WTC11 (cell line): ENCODE measurements around the gene NR2C2AP. TPM values are rescaled to one million over a fixed set of nuclear protein-coding genes. Genes with fewer than 3 reads are reported as not detected.

Experiments
- ATAC-seq: fragments of 200-7000 bp; cut with Tn5 transposase; 2 replicates; pipeline ENCODE4 v1.10.0; 2021; ENCODE audit warnings: mild to moderate bottlenecking, moderate library complexity
- CTCF ChIA-PET: fragments of 300-600 bp; sonication (Branson Sonifier 250); formaldehyde crosslinking; loops from one replicate; lab custom pipeline; 2021; ENCODE audit warnings: antibody characterized with exemption; lab: Charles Lee
- POLR2A ChIA-PET: fragments of 350-600 bp; sonication (Branson Sonifier 250); formaldehyde crosslinking; loops from one replicate; lab custom pipeline; 2021; ENCODE audit warnings: antibody characterized with exemption; lab: Charles Lee
- DNase-seq: peaks from one replicate; pipeline ENCODE4 v3.0.0; 2021; ENCODE audit warnings: low spot score
- H3K27ac Mint-ChIP-seq: 2 replicates; pipeline ENCODE4 v1.8.0; 2021; ENCODE audit warnings: mixed read lengths
- H3K27me3 Mint-ChIP-seq: 2 replicates; pipeline ENCODE4 v1.8.0; 2021; ENCODE audit warnings: low read depth, mild to moderate bottlenecking, moderate library complexity, mixed read lengths
- H3K36me3 Mint-ChIP-seq: 2 replicates; pipeline ENCODE4 v1.8.0; 2021; ENCODE audit warnings: mixed read lengths
- H3K4me1 Mint-ChIP-seq: 2 replicates; pipeline ENCODE4 v1.8.0; 2022; ENCODE audit warnings: mixed read lengths
- H3K4me3 Mint-ChIP-seq: 2 replicates; pipeline ENCODE4 v1.8.0; 2021; ENCODE audit warnings: mild to moderate bottlenecking, moderate library complexity, mixed read lengths
- H3K9me3 Mint-ChIP-seq: 2 replicates; pipeline ENCODE4 v1.8.0; 2021; ENCODE audit warnings: mixed read lengths
- AFF4 ChIP-seq: sonication (generic); formaldehyde crosslinking; IDR thresholded peaks from 2 replicates; pipeline ENCODE4 v1.8.1; 2023; ENCODE audit warnings: mild to moderate bottlenecking, missing genetic modification reagents, borderline replicate concordance
- ATF1 ChIP-seq: sonication (generic); formaldehyde crosslinking; IDR thresholded peaks from 2 replicates; pipeline ENCODE4 v1.8.1; 2023; ENCODE audit warnings: mild to moderate bottlenecking, moderate library complexity, missing genetic modification reagents
- CREB1 ChIP-seq: sonication (generic); formaldehyde crosslinking; IDR thresholded peaks from 2 replicates; pipeline ENCODE4 v1.8.0; 2023; ENCODE audit warnings: mild to moderate bottlenecking, missing genetic modification reagents
- CREM ChIP-seq: sonication (generic); formaldehyde crosslinking; IDR thresholded peaks from 2 replicates; pipeline ENCODE4 v1.8.1; 2022; ENCODE audit warnings: mild to moderate bottlenecking, missing genetic modification reagents, moderate library complexity
- ESRRA ChIP-seq: sonication (generic); formaldehyde crosslinking; IDR thresholded peaks from 2 replicates; pipeline ENCODE4 v1.8.1; 2022; ENCODE audit warnings: mild to moderate bottlenecking, missing genetic modification reagents, borderline replicate concordance
- FOXP1 ChIP-seq: sonication (generic); formaldehyde crosslinking; IDR thresholded peaks from 2 replicates; pipeline ENCODE4 v1.8.0; 2022; ENCODE audit warnings: missing genetic modification reagents, mild to moderate bottlenecking, moderate library complexity, borderline replicate concordance
- JAZF1 ChIP-seq: fragments of 250-450 bp; sonication (Bioruptor Pico); IDR thresholded peaks from 2 replicates; pipeline ENCODE4 v1.9.0; 2021; ENCODE audit warnings: moderate library complexity, mild to moderate bottlenecking, inconsistent platforms
- JUN ChIP-seq: sonication (generic); formaldehyde crosslinking; IDR thresholded peaks from 2 replicates; pipeline ENCODE4 v1.8.0; 2023; ENCODE audit warnings: mild to moderate bottlenecking, missing genetic modification reagents
- NFYB ChIP-seq: sonication (generic); formaldehyde crosslinking; conservative IDR thresholded peaks from 2 replicates; pipeline ENCODE4 v1.8.0; 2022; ENCODE audit warnings: low read depth, missing genetic modification reagents
- NR1H2 ChIP-seq: sonication (generic); formaldehyde crosslinking; IDR thresholded peaks from 2 replicates; pipeline ENCODE4 v1.9.0; 2021; ENCODE audit warnings: mild to moderate bottlenecking, moderate library complexity, missing genetic modification reagents
- PRRX2 ChIP-seq: fragments of 250-450 bp; sonication (Bioruptor Pico); IDR thresholded peaks from 2 replicates; pipeline ENCODE4 v1.8.0; 2021; ENCODE audit warnings: mild to moderate bottlenecking
- RELA ChIP-seq: sonication (generic); formaldehyde crosslinking; IDR thresholded peaks from 2 replicates; pipeline ENCODE4 v1.8.1; 2022; ENCODE audit warnings: missing genetic modification reagents, mild to moderate bottlenecking, borderline replicate concordance
- RORB ChIP-seq: fragments of 250-450 bp; sonication (Bioruptor Pico); IDR thresholded peaks from 2 replicates; pipeline ENCODE4 v1.9.0; 2021; ENCODE audit warnings: mild to moderate bottlenecking
- TEAD4 ChIP-seq: sonication (generic); formaldehyde crosslinking; IDR thresholded peaks from 2 replicates; pipeline ENCODE4 v1.8.0; 2022; ENCODE audit warnings: mild to moderate bottlenecking, missing genetic modification reagents
- ZNF416 ChIP-seq: fragments of 250-450 bp; sonication (Bioruptor Pico); IDR thresholded peaks from 2 replicates; pipeline ENCODE4 v1.9.0; 2021; ENCODE audit warnings: mild to moderate bottlenecking, inconsistent platforms
- total RNA-seq: library from RNA; stranded (reverse); gene quantifications from 3 replicates; pipeline ENCODE4 v1.2.3, GENCODE V29; 2021
- TF ChIP-seq, protein P1 (sequence below): sonication (generic); formaldehyde crosslinking; IDR thresholded peaks from 2 replicates; pipeline ENCODE4 v1.8.0; 2023; ENCODE audit warnings: missing genetic modification reagents, mild to moderate bottlenecking, borderline replicate concordance

Gene NR2C2AP
- total RNA-seq, 1 experiment from 2014 or later: 24.9 TPM

DNA sequence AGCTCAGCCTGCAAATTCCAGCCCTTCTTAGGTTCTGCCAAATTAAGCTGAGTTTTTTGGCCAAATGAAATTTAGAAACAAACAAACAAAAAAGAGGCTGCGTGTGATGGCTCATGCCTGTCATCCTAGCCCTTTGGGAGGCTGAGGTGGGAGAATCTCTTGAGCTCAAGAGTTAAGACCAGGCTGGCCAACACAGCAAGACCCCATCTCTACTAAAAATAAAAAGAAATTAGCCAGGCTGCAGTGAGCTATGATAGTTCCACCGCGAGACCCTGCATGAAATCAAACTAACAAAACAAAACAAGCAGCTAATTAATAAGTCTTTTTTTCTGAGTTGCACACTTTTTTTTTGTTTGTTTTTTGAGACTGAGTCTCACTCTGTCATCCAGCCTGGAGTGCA, 26.5 kb upstream of the NR2C2AP start:
- DNase-seq (no peak), ATAC-seq (no peak)
- TF ChIP-seq PRRX2 (CRISPR knock-in tag) (no peak), RORB (CRISPR knock-in tag) (no peak), NR1H2 (no peak), ATF1 (CRISPR knock-in tag) (no peak), ESRRA (no peak), AFF4 (no peak), JUN (CRISPR knock-in tag) (no peak)
- TF ChIP-seq, protein P1, sequence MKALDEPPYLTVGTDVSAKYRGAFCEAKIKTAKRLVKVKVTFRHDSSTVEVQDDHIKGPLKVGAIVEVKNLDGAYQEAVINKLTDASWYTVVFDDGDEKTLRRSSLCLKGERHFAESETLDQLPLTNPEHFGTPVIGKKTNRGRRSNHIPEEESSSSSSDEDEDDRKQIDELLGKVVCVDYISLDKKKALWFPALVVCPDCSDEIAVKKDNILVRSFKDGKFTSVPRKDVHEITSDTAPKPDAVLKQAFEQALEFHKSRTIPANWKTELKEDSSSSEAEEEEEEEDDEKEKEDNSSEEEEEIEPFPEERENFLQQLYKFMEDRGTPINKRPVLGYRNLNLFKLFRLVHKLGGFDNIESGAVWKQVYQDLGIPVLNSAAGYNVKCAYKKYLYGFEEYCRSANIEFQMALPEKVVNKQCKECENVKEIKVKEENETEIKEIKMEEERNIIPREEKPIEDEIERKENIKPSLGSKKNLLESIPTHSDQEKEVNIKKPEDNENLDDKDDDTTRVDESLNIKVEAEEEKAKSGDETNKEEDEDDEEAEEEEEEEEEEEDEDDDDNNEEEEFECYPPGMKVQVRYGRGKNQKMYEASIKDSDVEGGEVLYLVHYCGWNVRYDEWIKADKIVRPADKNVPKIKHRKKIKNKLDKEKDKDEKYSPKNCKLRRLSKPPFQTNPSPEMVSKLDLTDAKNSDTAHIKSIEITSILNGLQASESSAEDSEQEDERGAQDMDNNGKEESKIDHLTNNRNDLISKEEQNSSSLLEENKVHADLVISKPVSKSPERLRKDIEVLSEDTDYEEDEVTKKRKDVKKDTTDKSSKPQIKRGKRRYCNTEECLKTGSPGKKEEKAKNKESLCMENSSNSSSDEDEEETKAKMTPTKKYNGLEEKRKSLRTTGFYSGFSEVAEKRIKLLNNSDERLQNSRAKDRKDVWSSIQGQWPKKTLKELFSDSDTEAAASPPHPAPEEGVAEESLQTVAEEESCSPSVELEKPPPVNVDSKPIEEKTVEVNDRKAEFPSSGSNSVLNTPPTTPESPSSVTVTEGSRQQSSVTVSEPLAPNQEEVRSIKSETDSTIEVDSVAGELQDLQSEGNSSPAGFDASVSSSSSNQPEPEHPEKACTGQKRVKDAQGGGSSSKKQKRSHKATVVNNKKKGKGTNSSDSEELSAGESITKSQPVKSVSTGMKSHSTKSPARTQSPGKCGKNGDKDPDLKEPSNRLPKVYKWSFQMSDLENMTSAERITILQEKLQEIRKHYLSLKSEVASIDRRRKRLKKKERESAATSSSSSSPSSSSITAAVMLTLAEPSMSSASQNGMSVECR (CRISPR knock-in tag): no peak
- ChIA-PET CTCF (interaction anchor here (0.8 to 1.0 kb wide), 3 partner anchors 44 to 113 kb away, joined by 3 to 4 read pairs (median 4); no protein-coding TSS in a partner anchor), POLR2A (no interaction called here)
- Mint-ChIP-seq H3K9me3 (peaks cover 14% of the 10 kb centered on the region), H3K4me1 (peaks cover 2% of the 10 kb centered on the region), H3K36me3 (no peaks in the 10 kb centered on the region), H3K27ac (no peak overlapping the region), H3K4me3 (no peak overlapping the region), H3K27me3 (peaks cover 49% of the 10 kb centered on the region)

DNA sequence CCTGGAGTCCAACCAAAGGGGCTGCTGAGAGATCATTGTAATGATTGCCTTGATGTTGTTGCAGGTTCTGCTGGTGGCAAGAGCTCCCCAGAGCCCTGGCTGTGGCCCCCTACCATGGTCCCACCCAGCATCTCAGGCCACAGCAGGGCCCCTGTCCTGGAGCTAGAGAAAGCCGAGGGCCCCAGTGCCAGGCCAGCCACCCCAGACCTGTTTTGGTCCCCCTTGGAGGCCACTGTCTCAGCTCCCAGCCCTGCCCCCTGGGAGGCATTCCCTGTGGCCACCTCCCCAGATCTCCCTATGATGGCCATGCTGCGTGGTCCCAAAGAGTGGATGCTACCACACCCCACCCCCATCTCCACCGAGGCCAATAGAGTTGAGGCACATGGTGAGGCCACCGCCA, 24.0 kb upstream of the NR2C2AP start:
- ATAC-seq (no peak), DNase-seq (no peak)
- no peaks in the 10 kb centered on the region for H3K9me3 Mint-ChIP-seq
- no peak overlapping the region for H3K4me3 Mint-ChIP-seq
- H3K27ac Mint-ChIP-seq: no peak overlapping the region
- H3K27me3 Mint-ChIP-seq: peaks cover 57% of the 10 kb centered on the region
- TF ChIP-seq RELA (CRISPR knock-in tag): no peak
- TF ChIP-seq NFYB: 0 out of 2 replicates have a peak, but pooled peaks have one; percentile 7
- no peaks in the 10 kb centered on the region for H3K36me3 Mint-ChIP-seq
- H3K4me1 Mint-ChIP-seq: peaks cover 2% of the 10 kb centered on the region
- POLR2A ChIA-PET: no interaction called here
- CTCF ChIA-PET: interaction anchor here (0.9 kb wide), 1 partner anchor 11 kb away, joined by 3 read pairs; no protein-coding TSS in a partner anchor

DNA sequence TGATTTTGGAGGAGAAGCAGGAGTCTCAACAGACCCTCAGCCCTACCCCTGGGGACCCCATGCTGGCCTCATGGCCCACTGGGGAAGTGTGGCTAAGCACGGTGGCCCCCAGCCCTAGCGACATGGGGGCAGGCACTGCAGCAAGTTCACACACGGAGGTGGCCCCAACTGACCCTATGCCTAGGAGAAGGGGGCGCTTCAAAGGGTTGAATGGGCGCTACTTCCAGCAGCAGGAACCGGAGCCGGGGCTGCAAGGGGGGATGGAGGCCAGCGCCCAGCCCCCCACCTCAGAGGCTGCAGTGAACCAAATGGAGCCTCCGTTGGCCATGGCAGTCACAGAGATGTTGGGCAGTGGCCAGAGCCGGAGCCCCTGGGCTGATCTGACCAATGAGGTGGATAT, 23.4 kb upstream of the NR2C2AP start:
- TF ChIP-seq ZNF416 (CRISPR knock-in tag) (no peak), NFYB (0 out of 2 replicates have a peak, but pooled peaks have one; percentile 23), FOXP1 (CRISPR knock-in tag) (no peak), JAZF1 (no peak), CREB1 (CRISPR knock-in tag) (no peak), CREM (no peak), TEAD4 (CRISPR knock-in tag) (no peak)

More for the DNA sequence above, 23.4 kb upstream of the NR2C2AP start:
- no peaks in the 10 kb centered on the region for H3K9me3 Mint-ChIP-seq
- ATAC-seq: no peak
- CTCF ChIA-PET: interaction anchor here (0.9 kb wide), 1 partner anchor 10 kb away, joined by 3 read pairs; no protein-coding TSS in a partner anchor
- H3K27ac Mint-ChIP-seq: no peak overlapping the region
- POLR2A ChIA-PET: no interaction called here
- H3K27me3 Mint-ChIP-seq: peaks cover 54% of the 10 kb centered on the region
- no peak for DNase-seq
- H3K4me3 Mint-ChIP-seq: no peak overlapping the region
- peaks cover 2% of the 10 kb centered on the region for H3K4me1 Mint-ChIP-seq
- no peaks in the 10 kb centered on the region for H3K36me3 Mint-ChIP-seq
